Activated CD8-positive, alpha-beta T cell treated with anti-CD3 and anti-CD28 coated beads for 36 hours (primary cell): ENCODE data around the gene IRS1. TPM values are rescaled to one million over a fixed set of nuclear protein-coding genes. Genes with fewer than 3 reads are reported as not detected.

Source experiments
- ATAC-seq: fragments of 200-7000 bp; cut with Tn5 transposase; one replicate; pipeline ENCODE4 v1.10.0; 2021; ENCODE audit warnings: mild to moderate bottlenecking, moderate library complexity
- CTCF ChIA-PET: fragments of 350-600 bp; sonication (Branson Sonifier 250); formaldehyde crosslinking; loops from one replicate; lab custom pipeline; 2021; ENCODE audit warnings: antibody characterized with exemption; lab: Charles Lee
- POLR2A ChIA-PET: fragments of 350-600 bp; sonication (Branson Sonifier 250); formaldehyde crosslinking; loops from one replicate; lab custom pipeline; 2021; ENCODE audit warnings: antibody characterized with exemption; lab: Charles Lee
- DNase-seq: peaks from one replicate; pipeline ENCODE4 v3.0.0-alpha.2; 2020
- H3K27ac Mint-ChIP-seq: one replicate; pipeline ENCODE4 v1.8.0; 2021; ENCODE audit warnings: mild to moderate bottlenecking, mixed read lengths
- H3K27me3 Mint-ChIP-seq: one replicate; pipeline ENCODE4 v1.8.0; 2021; ENCODE audit warnings: mixed read lengths
- H3K36me3 Mint-ChIP-seq: one replicate; pipeline ENCODE4 v1.8.0; 2021; ENCODE audit warnings: low read depth, mixed read lengths
- H3K4me1 Mint-ChIP-seq: one replicate; pipeline ENCODE4 v1.8.0; 2021; ENCODE audit warnings: low read depth, mixed read lengths
- H3K4me3 Mint-ChIP-seq: one replicate; pipeline ENCODE4 v1.8.0; 2021; ENCODE audit warnings: mild to moderate bottlenecking, moderate library complexity, mixed read lengths
- H3K9me3 Mint-ChIP-seq: one replicate; pipeline ENCODE4 v1.8.0; 2021; ENCODE audit warnings: mixed read lengths
- CTCF ChIP-seq: fragments of 200-600 bp; IDR thresholded peaks from one replicate; pipeline ENCODE4 v1.8.0; 2022; ENCODE audit warnings: antibody characterized with exemption, mild to moderate bottlenecking
- intact Hi-C: fragments of 100-400 bp; cut with micrococcal nuclease; formaldehyde crosslinking; loops from one replicate; pipeline ENCODE4 v1.10.0; 2022
- total RNA-seq, 2 experiments: library from RNA; stranded (reverse); gene quantifications; one replicate each; pipeline ENCODE4 v1.2.3, GENCODE V29; 2021

The IRS1 gene
- total RNA-seq, 2 experiments from 2014 or later, result 3.5 to 4.0 TPM

GRCh38 chr2:226796840-226797288 lies 2.8 kb downstream of the IRS1 start:
- CTCF ChIA-PET, result interaction anchor here (1.1 kb wide), 1 partner anchor 26 kb away, joined by 3 read pairs; no protein-coding TSS in a partner anchor
- ATAC-seq, result no peak

GRCh38 chr2:226796012-226796839 lies 3.4 kb downstream of the IRS1 start:
- H3K4me3 Mint-ChIP-seq, result no peak overlapping the region
- ATAC-seq (no peak), DNase-seq (peak; percentile 2)
- peaks cover 12% of the 10 kb centered on the region for H3K36me3 Mint-ChIP-seq
- TF ChIP-seq CTCF, result no peak
- H3K4me1 Mint-ChIP-seq, result peaks cover 56% of the 10 kb centered on the region
- H3K27me3 Mint-ChIP-seq, result no peaks in the 10 kb centered on the region
- intact Hi-C loops, result no loop called here
- ChIA-PET CTCF (interaction anchor here (0.8 to 1.2 kb wide), 3 partner anchors 25 to 41 kb away, joined by 3 read pairs; no protein-coding TSS in a partner anchor), POLR2A (interaction anchor here (0.6 to 2.9 kb wide), 2 partner anchors 39 to 304 kb away, joined by 5 to 9 read pairs; partner anchors contain the start of gene RHBDD1)
- no peaks in the 10 kb centered on the region for H3K9me3 Mint-ChIP-seq
- H3K27ac Mint-ChIP-seq, result no peak overlapping the region

More at GRCh38 chr2:226796840-226797288, 2.8 kb downstream of the IRS1 start:
- no peak for TF ChIP-seq CTCF
- intact Hi-C loops, result no loop called here
- H3K27me3 Mint-ChIP-seq, result no peaks in the 10 kb centered on the region
- peaks cover 60% of the 10 kb centered on the region for H3K4me1 Mint-ChIP-seq
- peak overlapping the region; percentile 84 for H3K4me3 Mint-ChIP-seq
- no peaks in the 10 kb centered on the region for H3K9me3 Mint-ChIP-seq
- peak; percentile 33 for DNase-seq
- peaks cover 12% of the 10 kb centered on the region for H3K36me3 Mint-ChIP-seq
- POLR2A ChIA-PET, result interaction anchor here (2.9 kb wide), 1 partner anchor 38 kb away, joined by 9 read pairs; the partner anchor contains the start of gene RHBDD1
- H3K27ac Mint-ChIP-seq, result no peak overlapping the region

- TF ChIP-seq CTCF, result no peak
- intact Hi-C loops, result no loop called here
- no peaks in the 10 kb centered on the region for H3K27me3 Mint-ChIP-seq
- DNase-seq, result peak; percentile 4
- H3K4me3 Mint-ChIP-seq, result no peak overlapping the region
- ATAC-seq, result no peak
- no peaks in the 10 kb centered on the region for H3K9me3 Mint-ChIP-seq
- ChIA-PET CTCF (interaction anchor here (1.2 kb wide), 1 partner anchor 27 kb away, joined by 3 read pairs; no protein-coding TSS in a partner anchor), POLR2A (interaction anchor here (0.6 to 2.9 kb wide), 2 partner anchors 40 to 305 kb away, joined by 5 to 9 read pairs; partner anchors contain the start of gene RHBDD1)
- peaks cover 14% of the 10 kb centered on the region for H3K36me3 Mint-ChIP-seq
- no peak overlapping the region for H3K27ac Mint-ChIP-seq
- H3K4me1 Mint-ChIP-seq, result peaks cover 58% of the 10 kb centered on the region
Observed at GRCh38 chr2:226795281-226796011, 4.2 kb downstream of the IRS1 start.

GRCh38 chr2:226794751-226795171 lies 4.9 kb downstream of the IRS1 start:
- ATAC-seq (no peak), DNase-seq (no peak)
- Mint-ChIP-seq H3K27ac (no peak overlapping the region), H3K4me1 (peaks cover 61% of the 10 kb centered on the region), H3K36me3 (peaks cover 17% of the 10 kb centered on the region), H3K9me3 (no peaks in the 10 kb centered on the region), H3K4me3 (no peak overlapping the region), H3K27me3 (no peaks in the 10 kb centered on the region)
- ChIA-PET CTCF (interaction anchor here (1.2 kb wide), 1 partner anchor 27 kb away, joined by 3 read pairs; no protein-coding TSS in a partner anchor), POLR2A (interaction anchor here (2.9 kb wide), 1 partner anchor 41 kb away, joined by 9 read pairs; the partner anchor contains the start of gene RHBDD1)
- TF ChIP-seq CTCF, result no peak
- intact Hi-C loops, result no loop called here
